GM23248 (cell line): Measurements from ENCODE around the gene CAB39.

ENCODE experiments used
- EZH2 ChIP-seq: fragments of 200-600 bp; sonication (generic); IDR thresholded peaks from 2 replicates; pipeline ENCODE4 v1.6.1; 2018; ENCODE audit warnings: antibody characterized with exemption, mild to moderate bottlenecking; ENCODE audit not compliant: insufficient read depth, poor library complexity, severe bottlenecking
- EZH2phosphoT487 ChIP-seq: fragments of 200-600 bp; sonication (generic); IDR thresholded peaks from 2 replicates; pipeline ENCODE4 v1.6.1; 2018; ENCODE audit warnings: antibody characterized with exemption, moderate library complexity, mild to moderate bottlenecking, low read depth; ENCODE audit not compliant: insufficient read depth

GRCh38 chr2:230684270-230685168 lies 28.1 kb upstream of the CAB39 start:
- no peak for TF ChIP-seq EZH2phosphoT487
- no peak for TF ChIP-seq EZH2
